ENCODE data around the gene BCAS4. TPM values are rescaled to one million over a fixed set of nuclear protein-coding genes. Genes with fewer than 3 reads are reported as not detected.
"Not testable (repeated sequence)": the region's sequence is repeated elsewhere in the genome, so short reads cannot be mapped to it uniquely, and the experiment has no call there.

The BCAS4 gene
- polyA plus RNA-seq, 1 experiment, result 37.3 TPM

DNA sequence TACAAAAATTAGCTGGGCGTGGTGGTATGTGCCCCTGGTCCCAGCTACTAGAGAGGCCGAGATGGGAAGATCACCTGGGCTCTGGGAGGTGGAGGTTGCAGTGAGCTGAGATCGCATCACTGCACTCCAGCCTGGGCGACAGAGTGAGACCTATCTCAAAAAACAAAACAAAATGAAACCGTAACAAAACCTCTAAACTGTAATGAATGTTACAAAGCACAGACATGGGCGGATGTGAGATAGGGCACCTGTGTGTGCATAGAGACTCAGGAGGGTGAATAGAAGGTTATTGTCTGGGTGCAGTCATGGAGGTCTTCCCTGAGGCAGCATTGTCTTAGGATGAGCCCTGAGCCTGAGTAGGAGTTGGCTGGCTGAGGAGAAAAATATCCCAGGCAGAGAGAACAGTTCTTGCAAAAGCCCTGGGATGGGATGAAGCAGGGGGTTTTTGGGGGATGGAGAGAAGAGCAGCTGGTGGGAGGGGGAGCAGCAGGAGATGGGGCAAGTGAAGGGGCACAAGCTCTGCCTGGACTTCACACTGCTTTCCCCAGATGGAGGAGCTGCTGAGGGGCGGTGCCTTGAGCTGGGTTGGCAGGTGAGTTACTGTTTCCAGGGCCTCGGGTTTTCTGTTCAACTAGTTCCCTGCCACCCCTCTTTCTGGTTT lies 5.2 kb downstream of the BCAS4 start:
- no peak for DNase-seq (ENCODE audit: low read depth, low spot score)
- TF ChIP-seq, protein P1, sequence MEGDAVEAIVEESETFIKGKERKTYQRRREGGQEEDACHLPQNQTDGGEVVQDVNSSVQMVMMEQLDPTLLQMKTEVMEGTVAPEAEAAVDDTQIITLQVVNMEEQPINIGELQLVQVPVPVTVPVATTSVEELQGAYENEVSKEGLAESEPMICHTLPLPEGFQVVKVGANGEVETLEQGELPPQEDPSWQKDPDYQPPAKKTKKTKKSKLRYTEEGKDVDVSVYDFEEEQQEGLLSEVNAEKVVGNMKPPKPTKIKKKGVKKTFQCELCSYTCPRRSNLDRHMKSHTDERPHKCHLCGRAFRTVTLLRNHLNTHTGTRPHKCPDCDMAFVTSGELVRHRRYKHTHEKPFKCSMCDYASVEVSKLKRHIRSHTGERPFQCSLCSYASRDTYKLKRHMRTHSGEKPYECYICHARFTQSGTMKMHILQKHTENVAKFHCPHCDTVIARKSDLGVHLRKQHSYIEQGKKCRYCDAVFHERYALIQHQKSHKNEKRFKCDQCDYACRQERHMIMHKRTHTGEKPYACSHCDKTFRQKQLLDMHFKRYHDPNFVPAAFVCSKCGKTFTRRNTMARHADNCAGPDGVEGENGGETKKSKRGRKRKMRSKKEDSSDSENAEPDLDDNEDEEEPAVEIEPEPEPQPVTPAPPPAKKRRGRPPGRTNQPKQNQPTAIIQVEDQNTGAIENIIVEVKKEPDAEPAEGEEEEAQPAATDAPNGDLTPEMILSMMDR (IDR thresholded peaks at IDR 0.05; ENCODE audit: low read depth, low read length), result no peak
- H3K9me3 ChIP-seq (ENCODE audit: control insufficient read depth, insufficient read depth, low read length), result no peaks in the 10 kb centered on the region
- ChIA-PET CTCF (interaction anchor here (0.6 kb wide), 1 partner anchor 140 kb away, joined by 3 read pairs; no protein-coding TSS in a partner anchor), POLR2A (interaction anchor here (0.6 to 0.7 kb wide), 2 partner anchors 117 to 131 kb away, joined by 4 to 5 read pairs; partner anchors contain the start of gene ADNP)
- no peak overlapping the region for H3K4me3 ChIP-seq (ENCODE audit: low read depth, low read length)
- no peak overlapping the region for H3K27ac ChIP-seq (ENCODE audit: low read depth, low read length)
- H3K27me3 ChIP-seq (ENCODE audit: control insufficient read depth, insufficient read depth, low read length), result no peaks in the 10 kb centered on the region

DNA sequence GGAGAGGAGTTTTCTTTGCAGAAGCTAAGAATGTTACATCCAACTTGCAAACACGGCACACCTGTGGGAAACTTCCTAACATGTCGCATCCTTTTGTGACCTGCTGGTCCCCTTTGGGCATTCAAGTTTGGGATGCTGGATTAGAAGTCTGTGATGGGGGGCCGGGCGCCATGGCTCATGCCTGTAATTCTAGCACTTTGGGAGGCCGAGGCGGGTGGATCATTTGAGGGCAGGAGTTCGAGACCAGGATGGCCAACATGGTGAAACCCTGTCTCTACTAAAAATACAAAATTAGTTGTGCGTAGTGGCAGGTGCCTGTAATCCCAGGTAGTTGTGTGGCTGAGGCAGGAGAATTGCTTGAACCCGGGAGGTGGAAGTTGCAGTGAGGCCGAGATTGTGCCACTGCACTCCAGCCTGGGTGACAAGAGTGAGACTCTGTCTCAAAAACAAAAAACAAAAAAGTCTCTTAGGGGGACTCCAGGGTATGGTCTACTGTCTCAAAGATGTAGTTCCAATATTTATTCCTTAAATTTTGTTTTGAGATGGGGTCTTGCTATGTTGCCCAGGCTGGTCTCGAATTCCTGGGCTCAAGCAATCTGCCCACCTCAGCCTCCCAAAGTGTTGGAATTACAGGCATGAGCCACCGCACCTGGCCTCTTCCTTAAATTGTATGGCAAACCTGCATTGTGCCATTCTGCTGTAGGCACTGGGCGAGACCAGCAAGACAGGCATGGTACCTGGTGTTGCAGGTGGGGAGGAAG lies 6.3 kb downstream of the BCAS4 start:
- not testable (repeated sequence) for DNase-seq (ENCODE audit: low read depth, low spot score); H3K4me3 ChIP-seq (ENCODE audit: low read depth, low read length); H3K27ac ChIP-seq (ENCODE audit: low read depth, low read length); H3K9me3 ChIP-seq (ENCODE audit: control insufficient read depth, insufficient read depth, low read length); H3K27me3 ChIP-seq (ENCODE audit: control insufficient read depth, insufficient read depth, low read length)
- POLR2A ChIA-PET, result interaction anchor here (0.6 to 0.7 kb wide), 2 partner anchors 115 to 130 kb away, joined by 4 to 5 read pairs; partner anchors contain the start of gene ADNP
- CTCF ChIA-PET, result interaction anchor here (0.6 to 1.0 kb wide), 2 partner anchors 11 to 139 kb away, joined by 3 to 4 read pairs; no protein-coding TSS in a partner anchor

DNA sequence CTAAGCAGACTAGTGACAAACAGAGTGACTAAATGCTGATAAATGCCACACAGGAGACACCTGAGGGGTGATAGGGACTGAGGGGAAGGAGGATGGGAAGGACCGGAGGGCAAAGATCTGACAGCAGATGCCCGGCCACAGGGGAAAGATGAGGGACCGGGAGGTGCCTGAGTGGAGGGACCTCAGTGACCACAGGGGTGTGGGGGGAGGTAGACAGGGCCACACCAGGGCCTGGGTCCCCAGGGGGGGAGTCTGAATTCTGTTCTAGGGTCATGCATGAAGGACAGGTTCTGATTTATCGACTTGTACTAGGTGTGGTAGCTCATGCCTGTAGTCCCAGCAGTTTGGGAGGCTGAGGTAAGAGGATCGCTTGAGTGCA lies 6.9 kb downstream of the BCAS4 start:
- CTCF ChIA-PET, result interaction anchor here (1.0 kb wide), 1 partner anchor 11 kb away, joined by 4 read pairs; no protein-coding TSS in a partner anchor
- Histone ChIP-seq H3K27me3 (ENCODE audit: control insufficient read depth, insufficient read depth, low read length) (no peaks in the 10 kb centered on the region), H3K4me3 (ENCODE audit: low read depth, low read length) (no peak overlapping the region), H3K27ac (ENCODE audit: low read depth, low read length) (no peak overlapping the region), H3K9me3 (ENCODE audit: control insufficient read depth, insufficient read depth, low read length) (no peaks in the 10 kb centered on the region)
- DNase-seq (ENCODE audit: low read depth, low spot score), result no peak
- POLR2A ChIA-PET, result no interaction called here
- TF ChIP-seq, protein P1 (IDR thresholded peaks at IDR 0.05; ENCODE audit: low read depth, low read length), result no peak

DNA sequence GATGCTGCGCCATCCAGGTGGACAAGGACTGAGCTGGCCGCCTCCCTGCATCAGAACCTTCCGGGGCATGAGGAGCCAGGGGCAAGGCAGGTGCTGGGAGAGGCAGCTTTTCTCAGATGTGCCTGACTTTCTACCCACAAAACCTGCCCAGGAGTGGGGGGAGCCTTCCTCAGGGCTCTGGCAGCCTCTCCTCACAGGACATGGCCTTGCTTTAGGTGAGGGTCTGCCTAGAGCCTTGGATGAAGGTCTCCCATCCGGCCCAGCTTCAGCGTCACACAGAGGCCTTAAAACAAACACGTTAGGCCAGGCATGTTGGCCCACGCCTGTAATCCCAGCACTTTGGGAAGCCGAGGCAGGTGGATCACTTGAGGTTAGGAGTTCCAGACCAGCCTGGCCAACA lies 7.4 kb downstream of the BCAS4 start:
- H3K27ac ChIP-seq (ENCODE audit: low read depth, low read length), result no peak overlapping the region
- no peak overlapping the region for H3K4me3 ChIP-seq (ENCODE audit: low read depth, low read length)
- no peak for DNase-seq (ENCODE audit: low read depth, low spot score)
- ChIA-PET POLR2A (no interaction called here), CTCF (interaction anchor here (1.0 kb wide), 1 partner anchor 12 kb away, joined by 4 read pairs; no protein-coding TSS in a partner anchor)
- no peaks in the 10 kb centered on the region for H3K27me3 ChIP-seq (ENCODE audit: control insufficient read depth, insufficient read depth, low read length)
- H3K9me3 ChIP-seq (ENCODE audit: control insufficient read depth, insufficient read depth, low read length), result no peaks in the 10 kb centered on the region
- TF ChIP-seq, protein P1 (IDR thresholded peaks at IDR 0.05; ENCODE audit: low read depth, low read length), result no peak

DNA sequence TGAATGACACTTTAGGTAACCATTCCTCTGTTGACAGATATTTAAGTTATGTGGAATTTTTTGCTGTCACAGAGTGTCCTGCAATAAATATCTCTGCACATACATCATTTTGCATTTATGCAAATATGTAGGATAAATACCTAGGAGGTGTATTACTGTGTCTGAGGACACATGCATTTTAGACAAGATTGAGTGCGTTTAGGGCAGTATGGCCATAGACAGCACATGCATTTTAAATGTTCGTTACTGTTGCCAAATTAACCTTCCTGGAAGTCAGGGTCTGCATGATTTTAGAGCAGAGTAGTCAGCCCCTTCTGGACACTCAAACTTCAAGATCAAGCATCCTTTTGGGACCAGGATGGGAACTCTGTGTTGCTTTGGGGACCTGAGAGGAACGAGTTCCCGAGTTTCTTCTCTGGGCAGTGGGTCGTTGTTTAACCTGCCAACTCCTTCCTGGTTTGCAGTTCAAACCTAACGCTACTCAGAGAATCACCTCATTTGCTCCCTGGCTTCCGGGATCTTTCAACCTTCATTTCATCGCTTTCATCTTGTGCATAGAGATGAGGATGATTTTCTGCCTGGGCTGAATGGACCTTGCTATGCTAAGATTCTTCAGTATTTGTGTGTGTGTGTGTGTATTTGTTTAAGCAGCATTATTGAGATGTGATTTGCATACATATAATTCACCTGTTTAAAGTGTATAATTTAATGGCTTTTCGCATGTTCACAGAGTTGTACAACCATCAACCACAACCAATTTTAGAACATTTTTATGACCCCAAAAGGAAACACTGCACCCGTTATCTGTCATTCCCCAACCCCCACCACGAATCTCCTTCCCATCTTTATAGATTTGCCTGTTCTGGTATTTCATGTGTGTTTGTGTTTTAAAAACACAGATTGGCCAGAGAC lies 9.8 kb downstream of the BCAS4 start:
- Histone ChIP-seq H3K27me3 (ENCODE audit: control insufficient read depth, insufficient read depth, low read length) (no peaks in the 10 kb centered on the region), H3K9me3 (ENCODE audit: control insufficient read depth, insufficient read depth, low read length) (no peaks in the 10 kb centered on the region), H3K27ac (ENCODE audit: low read depth, low read length) (no peak overlapping the region), H3K4me3 (ENCODE audit: low read depth, low read length) (no peak overlapping the region)
- DNase-seq (ENCODE audit: low read depth, low spot score), result no peak
- TF ChIP-seq, protein P1 (IDR thresholded peaks at IDR 0.05; ENCODE audit: low read depth, low read length), result no peak
- CTCF ChIA-PET, result interaction anchor here (0.7 kb wide), 1 partner anchor 11 kb away, joined by 5 read pairs; no protein-coding TSS in a partner anchor
- POLR2A ChIA-PET, result no interaction called here

Measured in AG04450 (cell line).